Jurkat, Clone E6-1 (cell line): ENCODE results near the gene PTPN9. TPM values are rescaled to one million over a fixed set of nuclear protein-coding genes. Genes with fewer than 3 reads are reported as not detected.

Experiments
- DNase-seq: peaks from one replicate; pipeline ENCODE4 v3.0.0-alpha.2; 2011; ENCODE audit warnings: low read depth, low spot score
- H3K4me3 ChIP-seq: 2 replicates; pipeline ENCODE4 v1.5.1; 2011; ENCODE audit warnings: mild to moderate bottlenecking, low read length, control low read depth, moderate library complexity
- polyA plus RNA-seq: library from polyadenylated mRNA; unstranded; fragments of >200 nt; gene quantifications from one replicate; pipeline ENCODE4 v1.2.1, GENCODE V29; 2012; ENCODE audit warnings: missing spikeins; ENCODE audit not compliant: insufficient read length, insufficient read depth

The PTPN9 gene
- polyA plus RNA-seq: 28.6 TPM

DNA sequence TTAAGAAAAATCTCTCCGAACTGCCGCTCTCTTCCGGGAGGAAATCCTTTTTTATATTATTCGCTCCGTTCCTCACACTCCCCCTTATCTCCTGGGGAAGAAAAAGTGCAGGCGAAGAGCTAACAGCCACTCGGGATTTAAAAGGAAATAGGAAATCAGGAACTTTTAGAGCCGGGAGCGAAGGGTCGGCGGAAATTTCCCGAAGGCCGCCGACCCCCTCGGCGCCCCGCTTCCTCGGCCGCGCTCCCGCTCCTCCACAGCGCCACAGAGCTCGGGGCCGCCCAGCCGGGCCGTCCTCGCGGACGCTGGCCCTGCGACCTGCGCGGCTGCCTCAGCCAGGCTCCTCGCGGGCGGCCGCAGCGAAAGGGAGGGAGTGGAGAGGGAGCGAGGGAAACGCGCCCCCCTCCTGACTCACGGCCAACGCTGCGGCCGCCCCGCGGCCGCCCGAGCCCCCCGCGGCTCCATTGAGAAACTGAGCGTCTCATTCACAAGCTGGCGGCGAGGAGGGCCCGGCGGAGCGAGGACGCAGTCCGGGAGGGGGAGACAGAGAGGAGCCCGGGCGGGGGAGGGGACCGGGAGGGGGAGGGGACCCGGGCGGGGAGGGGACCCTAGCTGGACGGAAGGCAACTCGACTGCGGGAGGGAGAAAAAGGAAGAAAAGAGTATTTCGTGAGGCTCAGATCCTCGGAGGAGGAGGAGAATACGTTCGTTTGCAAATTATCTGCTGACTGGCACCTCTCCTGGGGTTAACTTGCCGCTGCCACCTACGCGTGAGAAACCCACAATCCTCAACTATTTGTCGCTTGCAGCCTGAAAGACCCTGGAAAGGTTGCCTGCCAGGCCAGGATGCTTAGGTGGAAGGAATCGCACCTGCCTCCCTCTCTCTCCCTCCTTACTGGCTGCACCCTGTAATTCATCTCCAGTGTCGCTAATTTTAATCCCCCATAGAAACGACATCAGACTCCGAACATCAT, at the start of gene PTPN9:
Gene PTPN9 (minus strand): TSS at position 368 of the 973 bp plus-strand sequence. CDS start 539 bp downstream, outside the sequence.
- DNase-seq: peak; percentile 53

DNA sequence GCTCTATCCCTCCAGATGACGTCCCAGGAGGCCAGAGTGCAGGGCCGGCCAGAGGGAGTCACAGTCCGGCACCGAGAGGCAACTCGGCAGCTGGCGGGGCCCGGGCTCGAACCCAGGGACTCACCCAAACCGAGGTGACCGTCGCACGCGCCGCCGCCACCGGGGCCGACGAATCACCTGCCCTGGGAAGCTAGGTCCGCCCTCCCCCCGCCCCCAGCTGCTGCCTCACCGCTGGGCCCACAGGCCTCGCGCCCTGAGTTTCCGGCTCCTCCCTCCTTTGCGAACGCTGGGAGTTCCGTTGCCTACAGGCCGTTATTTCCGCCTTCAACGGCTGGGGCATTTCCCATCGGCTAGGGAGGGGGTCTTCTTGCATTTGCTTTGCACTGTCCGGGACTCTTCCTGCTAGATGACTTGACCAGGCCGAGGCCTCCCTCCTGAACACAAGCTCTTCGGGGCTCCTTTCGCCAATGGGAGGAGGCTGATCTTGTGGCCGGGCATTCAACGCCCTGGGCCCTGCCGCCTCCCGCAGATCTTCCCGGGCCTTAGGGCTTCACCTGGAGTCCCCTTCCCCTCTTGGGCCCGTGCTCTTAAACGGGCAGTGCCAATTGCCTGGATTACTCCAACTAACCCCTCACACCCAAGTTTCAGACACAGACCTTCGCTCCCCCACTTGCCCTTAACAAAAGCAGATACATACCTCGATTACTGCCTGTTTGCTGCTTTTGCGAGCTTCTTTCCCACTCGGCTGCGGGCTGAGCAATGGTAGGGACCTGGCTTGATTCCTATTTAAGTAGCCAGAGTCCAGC, 46.6 kb upstream of the PTPN9 start, which contains the start of gene SNUPN:
Gene SNUPN (minus strand): TSS at position 184 of the 806 bp plus-strand sequence. CDS start 4,674 bp downstream, outside the sequence.
- H3K4me3 ChIP-seq: peak within 1 kb of the TSS; percentile 93
- DNase-seq: peak; percentile 95

More for the DNA sequence above, at the start of gene PTPN9:
- peak within 1 kb of the TSS; percentile 59 for H3K4me3 ChIP-seq

DNA sequence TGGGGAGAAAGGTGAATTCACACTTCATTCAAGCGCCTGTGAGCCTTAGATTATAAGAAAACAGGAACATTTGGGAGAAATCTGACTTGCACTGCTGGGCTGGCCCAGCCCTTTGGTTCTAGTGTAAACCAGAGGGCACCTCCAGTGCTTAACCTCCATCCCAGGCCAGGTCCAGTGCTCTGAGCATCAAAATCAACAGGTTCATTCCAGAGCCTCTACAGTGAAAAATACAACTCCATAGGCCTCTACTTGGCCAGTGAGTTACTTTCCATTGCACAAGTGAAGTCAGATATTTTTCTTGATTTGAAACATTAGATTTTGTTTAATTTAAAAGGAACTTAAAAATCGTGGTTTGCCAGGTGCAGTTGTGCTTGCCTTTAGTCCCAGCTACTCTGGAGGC, 43.4 kb upstream of the PTPN9 start:
- DNase-seq: no peak
- H3K4me3 ChIP-seq: no peak overlapping the region

DNA sequence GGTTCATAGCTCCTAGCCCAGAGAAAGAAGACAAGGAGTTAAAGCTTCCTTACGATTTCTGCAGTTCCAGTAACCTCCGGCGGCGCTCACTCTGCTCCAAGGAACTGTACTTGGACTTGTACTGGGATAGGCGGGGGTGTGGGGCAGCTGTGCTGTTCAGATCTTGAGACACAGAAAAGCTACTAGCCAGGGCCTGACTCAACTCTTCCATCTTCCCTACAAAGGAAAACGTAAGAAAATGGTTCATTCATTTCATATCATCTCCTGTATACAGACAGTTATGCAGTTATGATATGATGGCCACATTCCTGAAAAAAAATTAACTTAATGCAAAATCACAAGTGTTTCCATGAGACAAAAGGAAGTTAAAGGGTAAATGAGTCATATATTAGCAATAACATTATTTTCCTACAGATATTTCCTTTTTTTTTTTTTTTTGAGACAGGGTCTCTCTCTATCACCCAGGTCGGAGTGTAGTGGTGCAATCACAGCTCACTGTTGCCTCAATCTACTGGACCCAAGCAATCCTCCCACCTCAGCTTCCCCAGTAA, 41.8 kb upstream of the PTPN9 start:
- H3K4me3 ChIP-seq: no peak overlapping the region
- no peak for DNase-seq

DNA sequence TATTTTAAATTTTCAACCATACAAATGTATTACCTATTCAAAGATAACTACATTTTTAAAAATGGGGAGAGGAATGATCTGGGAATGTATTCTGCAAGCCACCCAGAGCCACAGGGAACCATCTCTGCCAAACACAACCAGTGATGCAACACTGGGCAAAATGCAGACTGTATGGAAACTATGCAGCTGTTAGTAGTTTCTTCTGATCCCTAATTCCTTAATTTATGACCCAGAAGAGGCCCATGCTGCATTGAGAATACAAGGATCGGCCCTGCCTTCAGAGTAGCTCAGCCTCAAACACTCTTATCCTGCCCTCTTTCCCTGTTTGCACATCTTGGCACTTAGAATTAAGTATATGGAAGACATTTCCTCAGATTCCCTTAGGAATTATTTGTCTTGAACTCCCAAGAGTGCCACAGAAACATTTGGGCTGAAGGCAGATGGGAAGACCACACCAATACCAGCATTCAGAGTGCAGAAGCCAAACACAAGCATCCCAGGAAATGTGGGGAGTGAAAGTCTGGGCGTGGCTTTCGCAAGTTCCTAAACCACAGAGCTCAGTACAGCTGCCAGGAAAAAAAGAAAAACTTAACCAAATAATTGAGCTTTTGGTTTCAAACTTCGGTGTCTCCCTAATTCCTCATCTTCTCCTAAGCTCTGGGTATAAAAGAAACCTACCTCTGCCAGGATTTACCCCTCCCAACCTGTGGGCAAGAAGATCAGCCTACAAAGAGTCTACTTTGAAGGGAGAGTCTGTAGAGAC, 41.1 kb upstream of the PTPN9 start:
- no peak for DNase-seq
- H3K4me3 ChIP-seq: no peak overlapping the region

DNA sequence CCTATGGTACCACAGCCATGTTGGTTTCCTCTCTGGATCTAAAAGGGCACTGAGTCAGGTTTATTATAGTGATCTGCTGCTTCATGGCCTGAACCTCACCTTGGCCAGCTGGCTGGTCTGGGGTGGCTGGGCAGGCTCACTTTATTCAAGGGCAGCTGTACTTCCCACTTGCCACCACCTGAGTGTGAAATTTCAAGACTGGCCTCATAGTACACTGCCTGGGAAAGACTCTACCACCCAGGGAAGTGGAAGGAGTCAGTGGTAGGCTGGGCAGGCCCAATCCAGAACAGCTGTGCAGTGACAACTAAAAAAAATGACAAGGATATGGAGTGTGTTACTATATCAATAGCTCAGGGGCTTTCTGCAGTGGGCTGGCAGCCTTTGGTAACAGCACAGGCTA, 37.7 kb upstream of the PTPN9 start:
- no peak overlapping the region for H3K4me3 ChIP-seq

DNA sequence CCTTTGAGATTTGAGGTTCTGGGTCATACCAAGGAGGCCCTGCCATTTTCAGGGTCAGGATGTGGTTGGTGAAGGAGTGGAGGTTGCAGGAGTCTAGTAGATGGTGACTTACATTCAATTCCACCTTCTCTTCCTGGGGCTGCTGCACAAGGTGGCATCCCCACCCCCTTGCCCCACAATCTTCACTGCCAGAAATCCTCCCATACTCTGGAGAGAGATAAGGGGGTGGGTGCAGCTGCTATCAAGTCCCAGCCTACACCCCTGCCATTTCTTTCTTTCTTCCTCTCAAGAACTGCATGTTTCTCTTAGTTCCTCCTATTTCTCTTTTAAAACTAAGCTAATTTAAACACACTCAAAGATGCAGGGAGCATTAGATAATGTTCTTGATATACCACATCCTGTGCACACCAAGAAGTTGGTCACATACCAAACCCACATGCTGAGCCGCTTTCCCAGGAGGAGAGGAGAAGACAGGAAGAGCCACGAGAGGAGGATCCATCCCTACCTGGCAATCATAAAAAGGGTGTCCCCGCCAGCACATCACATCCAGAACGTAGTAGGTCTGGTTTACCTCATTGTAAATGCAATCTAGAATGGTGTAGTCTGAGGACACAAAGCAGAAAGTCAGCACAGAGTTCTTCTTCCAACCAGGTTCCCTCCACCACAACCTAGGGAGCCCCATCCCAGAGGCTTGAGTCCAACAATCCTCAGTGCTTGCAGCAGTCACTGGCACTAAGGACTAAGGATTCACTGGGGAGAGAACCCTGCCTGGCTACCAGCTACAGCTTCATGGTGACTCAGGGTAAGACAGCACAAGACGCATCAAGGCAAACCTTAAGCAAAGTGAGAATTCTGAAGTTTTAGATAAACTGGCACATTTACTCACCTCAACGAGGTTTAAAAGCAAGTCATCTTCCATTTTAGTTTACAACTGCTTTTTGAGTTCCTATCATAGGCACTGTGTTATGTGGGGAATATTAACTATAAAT, 27.9 kb upstream of the PTPN9 start:
- peak overlapping the region; percentile 37 for H3K4me3 ChIP-seq
- peak; percentile 89 for DNase-seq

More for the DNA sequence above, 37.7 kb upstream of the PTPN9 start:
- DNase-seq: no peak

DNA sequence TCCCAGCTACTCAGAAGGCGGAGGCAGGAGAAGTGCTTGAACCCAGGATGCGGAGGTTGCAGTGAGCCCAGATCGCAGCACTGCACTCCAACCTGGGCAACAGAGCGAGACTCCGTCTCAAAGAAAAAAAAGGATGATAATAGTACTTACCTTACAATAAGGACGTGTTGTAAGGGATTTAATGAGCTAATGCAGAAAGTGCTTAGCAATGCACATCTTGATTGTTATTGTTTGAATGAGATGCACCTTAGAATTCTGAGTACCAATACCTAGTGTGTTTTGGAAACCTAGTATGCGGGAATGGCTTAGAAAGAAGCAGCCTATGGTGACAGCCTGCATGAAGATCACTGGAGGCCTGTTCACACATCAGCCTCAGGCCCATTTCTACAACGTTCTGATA, 26.9 kb upstream of the PTPN9 start:
- peak overlapping the region; percentile 37 for H3K4me3 ChIP-seq
- no peak for DNase-seq

DNA sequence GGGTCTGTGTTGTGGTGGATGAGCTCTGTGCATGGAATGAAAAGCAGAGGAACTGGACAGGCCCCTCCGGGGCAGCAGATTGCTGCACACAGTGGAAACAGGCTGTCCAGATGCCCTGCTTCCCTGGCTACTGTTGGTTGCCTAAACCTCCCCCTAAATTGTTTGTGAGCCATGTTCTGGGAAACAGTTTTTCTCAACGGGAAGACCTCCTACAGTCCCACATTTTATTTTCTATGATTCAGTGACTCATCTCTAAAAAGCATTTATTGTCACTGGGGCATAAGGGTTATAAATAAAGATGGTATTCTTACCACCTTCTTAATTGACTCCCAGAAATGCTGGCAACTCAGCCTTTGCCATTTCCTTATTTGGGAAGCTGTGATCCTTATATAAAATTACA, 20.3 kb upstream of the PTPN9 start:
- DNase-seq: no peak
- no peak overlapping the region for H3K4me3 ChIP-seq

DNA sequence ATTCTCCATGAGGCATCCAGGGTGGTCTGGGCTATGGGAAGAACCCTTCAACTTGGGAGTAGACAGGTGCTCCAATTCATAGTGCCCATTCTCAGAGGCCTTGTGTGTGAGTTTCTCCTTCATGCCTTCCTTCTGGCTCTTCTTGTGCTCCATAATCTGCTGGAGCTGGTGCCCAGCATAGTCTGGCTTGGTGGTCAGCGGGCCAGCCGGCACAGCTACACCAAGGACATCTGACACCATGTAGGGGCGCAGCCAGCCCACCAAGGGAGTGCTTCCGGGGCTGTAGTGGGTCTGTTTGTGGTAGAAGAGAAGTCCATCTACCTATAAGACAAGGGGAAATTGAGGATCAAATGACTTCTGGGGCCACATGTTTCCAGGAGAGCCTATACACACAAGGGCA, 19.2 kb upstream of the PTPN9 start:
- no peak for DNase-seq
- no peak overlapping the region for H3K4me3 ChIP-seq

DNA sequence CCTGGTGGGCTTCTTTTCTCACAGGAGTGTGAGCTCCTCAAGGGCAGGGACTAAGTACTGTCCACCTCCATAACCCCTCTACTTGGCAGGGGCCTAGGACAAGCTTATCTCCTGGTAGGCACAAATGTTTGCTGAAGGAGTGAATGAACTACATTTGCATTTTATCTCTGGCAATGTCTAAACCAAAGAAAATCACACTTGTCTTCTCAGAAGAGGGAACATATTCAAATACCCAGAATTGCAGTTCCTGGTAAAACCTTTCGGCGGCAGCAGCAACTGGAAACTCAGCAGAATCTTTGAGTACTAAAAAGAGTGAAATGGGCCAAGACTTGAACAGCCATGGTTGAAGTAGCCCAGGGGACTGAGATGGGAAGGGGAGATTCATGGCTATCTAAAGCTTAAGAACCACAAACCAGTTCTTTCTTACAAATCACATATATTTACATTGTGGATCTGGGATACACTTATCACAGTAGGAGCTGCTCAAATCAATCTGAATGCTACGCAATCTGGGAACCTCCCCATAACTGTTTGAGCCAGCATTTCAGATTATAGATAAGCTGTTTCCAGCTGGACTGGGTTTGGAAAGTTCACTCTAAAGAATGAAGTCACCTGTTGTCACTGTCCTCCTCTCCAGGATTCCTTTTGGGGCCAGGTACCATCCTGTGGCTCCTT, 18.7 kb upstream of the PTPN9 start:
- no peak for DNase-seq
- no peak overlapping the region for H3K4me3 ChIP-seq

DNA sequence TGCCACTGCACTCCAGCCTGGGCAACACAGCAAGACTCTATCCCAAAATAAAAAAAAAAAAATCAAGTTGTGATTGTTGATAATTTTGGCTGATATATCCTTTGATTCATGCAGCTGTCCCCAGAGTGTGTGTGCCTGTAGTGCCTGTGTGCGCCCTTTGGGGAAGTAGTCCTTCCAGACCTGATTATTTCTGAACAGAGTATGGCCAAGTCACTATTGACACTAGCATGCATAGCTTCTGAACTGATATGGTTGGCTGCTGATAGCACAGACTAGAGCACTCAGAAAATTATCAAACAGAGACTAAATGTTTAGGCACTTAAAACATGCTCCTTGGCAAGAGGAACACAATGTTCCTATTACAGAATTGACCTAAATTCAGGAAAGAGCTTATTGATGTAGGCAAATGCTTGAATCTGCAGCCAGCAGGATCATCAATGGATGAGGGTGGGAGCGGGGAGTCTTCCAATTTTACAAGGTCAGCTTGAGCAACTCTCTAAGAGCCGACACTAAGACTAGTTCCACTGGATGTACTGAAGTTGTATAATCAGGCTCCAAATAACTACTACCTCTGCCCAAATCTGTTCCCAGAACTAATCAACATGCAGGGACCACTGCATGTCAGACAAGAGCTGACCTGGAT, 17.7 kb upstream of the PTPN9 start:
- no peak overlapping the region for H3K4me3 ChIP-seq

DNA sequence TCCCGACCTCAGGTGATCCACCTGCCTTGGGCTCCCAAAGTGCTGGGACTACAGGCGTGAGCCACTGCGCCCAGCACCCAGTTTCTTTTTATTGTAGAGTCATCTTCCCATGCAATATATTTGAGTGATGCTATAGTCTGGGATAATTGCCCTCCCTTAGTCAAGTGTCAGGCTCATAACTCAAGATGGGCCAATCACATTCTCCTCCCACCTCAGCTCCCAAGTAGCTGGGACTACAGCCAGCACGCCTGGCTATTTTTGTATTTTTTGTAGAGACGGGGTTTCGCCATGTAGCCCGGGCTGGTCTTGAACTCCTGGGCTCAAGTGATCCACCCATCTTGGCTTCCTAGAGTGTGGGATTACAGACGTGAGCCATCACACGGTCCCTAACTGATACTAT, 15.2 kb upstream of the PTPN9 start:
- DNase-seq: no peak
- no peak overlapping the region for H3K4me3 ChIP-seq

More for the DNA sequence above, 17.7 kb upstream of the PTPN9 start:
- DNase-seq: no peak

DNA sequence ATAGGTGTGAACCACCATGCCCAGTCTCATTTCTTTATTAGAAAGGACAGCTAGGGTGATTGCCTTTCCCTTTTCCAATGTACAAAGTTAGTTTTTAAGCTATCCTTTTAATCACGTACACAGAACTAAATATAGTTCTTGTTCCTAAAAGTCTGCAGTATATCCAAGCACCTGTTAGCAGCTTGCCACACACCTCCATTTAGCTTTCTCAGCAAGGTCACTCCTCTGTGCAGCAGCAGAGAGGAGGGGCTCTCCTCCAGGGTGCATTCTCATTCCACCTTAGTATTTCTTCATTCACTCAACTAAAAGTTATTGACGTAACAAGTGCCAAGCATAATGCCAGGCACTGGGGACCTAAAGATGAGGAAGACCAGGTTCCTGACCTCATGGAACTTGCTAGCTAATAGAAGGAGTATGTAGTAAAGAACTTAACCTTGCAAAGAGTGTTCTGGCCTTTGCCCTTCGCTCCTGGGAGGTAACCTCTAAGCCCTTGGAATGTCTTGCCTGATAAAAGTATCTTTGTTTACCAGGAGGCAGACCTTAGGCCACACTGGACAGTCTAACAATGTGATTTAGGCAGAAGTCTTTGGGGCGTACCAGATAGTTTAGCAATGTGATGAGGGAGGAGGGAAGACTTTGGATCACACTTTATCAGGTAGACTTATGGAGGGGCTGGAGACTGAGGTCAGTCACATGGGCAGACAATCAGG, 12.7 kb upstream of the PTPN9 start:
- no peak overlapping the region for H3K4me3 ChIP-seq
- DNase-seq: no peak

DNA sequence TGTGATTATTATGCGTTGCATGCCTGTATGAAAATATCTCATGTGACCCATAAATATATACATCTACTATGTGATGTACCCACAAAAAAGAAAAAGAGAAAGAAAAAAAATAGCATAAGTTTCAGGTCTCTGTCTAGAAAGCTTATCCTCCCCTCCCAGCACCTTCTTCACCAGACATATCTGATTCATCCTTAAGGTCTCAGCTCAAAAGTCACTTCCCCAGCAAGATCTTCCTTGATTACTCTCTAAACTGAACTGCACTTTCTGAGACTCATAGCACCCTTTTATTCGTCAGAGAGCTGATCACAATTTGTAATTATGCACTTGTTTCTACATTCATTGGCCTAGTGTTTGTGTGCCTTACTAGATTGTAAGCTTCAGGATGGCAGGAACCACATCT, 11.1 kb upstream of the PTPN9 start:
- no peak overlapping the region for H3K4me3 ChIP-seq
- no peak for DNase-seq

DNA sequence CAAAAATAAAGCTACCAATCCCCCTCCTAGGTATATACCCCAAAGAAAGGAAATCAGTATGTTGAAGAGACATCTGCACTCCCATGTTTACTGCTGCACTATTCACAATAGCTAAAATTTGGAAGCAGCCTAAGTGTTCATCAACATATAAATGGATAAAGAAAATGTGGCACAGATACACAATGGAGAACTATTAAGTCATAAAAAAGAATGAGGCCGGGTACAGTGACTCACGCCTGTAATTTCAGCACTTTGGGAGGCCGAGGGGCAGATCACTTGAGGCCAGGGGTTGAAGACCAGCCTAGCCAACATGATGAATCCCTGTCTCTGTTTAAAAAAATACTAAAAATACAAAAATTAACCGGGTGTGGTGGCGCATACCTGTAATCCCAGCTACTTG, 10.0 kb upstream of the PTPN9 start:
- no peak for DNase-seq
- no peak overlapping the region for H3K4me3 ChIP-seq
